ENCODE data around the gene TIAM1. TPM values are rescaled to one million over a fixed set of nuclear protein-coding genes. Genes with fewer than 3 reads are reported as not detected.

TIAM1 gene
- total and polyA plus RNA-seq, 7 donors = 0.21 to 1.7 (median 0.75) TPM

- H3K36me3 ChIP-seq (ENCODE audit: insufficient read depth in 1 of 2, low read depth in 1 of 2) = no peaks in the 10 kb centered on the region
- WGBS, 3 donors = 73 to 81% (median 77%) methylated on average over 4 of the region's 4 CpGs
- H3K9me3 ChIP-seq = no peaks in the 10 kb centered on the region
- no peak for DNase-seq
- H3K4me3 ChIP-seq = no peak overlapping the region
- peaks cover 3 to 22% (median 3%) of the 10 kb centered on the region in 3 donors for H3K27me3 ChIP-seq (ENCODE audit: insufficient read depth in 3 of 3, low read length in 2 of 3)
- intact Hi-C loops (cut with DNase I) = no loop called here
- H3K27ac ChIP-seq = no peak overlapping the region
- TF ChIP-seq CTCF (IDR thresholded peaks at IDR 0.05) = no peak
- no peak for ATAC-seq
- no peaks in the 10 kb centered on the region for H3K4me1 ChIP-seq
Observed at GRCh38 chr21:31340942-31341487, 3.0 kb downstream of the TIAM1 start.

- ATAC-seq (no peak), DNase-seq (no peak)
- Histone ChIP-seq H3K27ac (no peak overlapping the region), H3K4me1 (no peaks in the 10 kb centered on the region), H3K27me3 (ENCODE audit: insufficient read depth in 3 of 3, low read length in 2 of 3) (peaks cover 3 to 22% (median 3%) of the 10 kb centered on the region in 3 donors), H3K9me3 (no peaks in the 10 kb centered on the region), H3K36me3 (ENCODE audit: insufficient read depth in 1 of 2, low read depth in 1 of 2) (no peaks in the 10 kb centered on the region), H3K4me3 (no peak overlapping the region)
- intact Hi-C loops (cut with DNase I) = no loop called here
- no peak for TF ChIP-seq CTCF (IDR thresholded peaks at IDR 0.05)
- WGBS, 3 donors = 69 to 71% (median 70%) methylated on average over 6 of the region's 6 CpGs
Observed at GRCh38 chr21:31340514-31340913, 3.5 kb downstream of the TIAM1 start.

- TF ChIP-seq CTCF (IDR thresholded peaks at IDR 0.05) = no peak
- WGBS, 3 donors = 75 to 87% (median 76%) methylated on average over 4 of the region's 4 CpGs
- no peaks in the 10 kb centered on the region for H3K4me1 ChIP-seq
- H3K36me3 ChIP-seq (ENCODE audit: insufficient read depth in 1 of 2, low read depth in 1 of 2) = no peaks in the 10 kb centered on the region
- ATAC-seq (peak in 1 of 4 donors; percentile 37), DNase-seq (no peak)
- no peaks in the 10 kb centered on the region for H3K9me3 ChIP-seq
- no peak overlapping the region for H3K4me3 ChIP-seq
- intact Hi-C loops (cut with DNase I) = no loop called here
- no peak overlapping the region for H3K27ac ChIP-seq
- H3K27me3 ChIP-seq (ENCODE audit: insufficient read depth in 3 of 3, low read length in 2 of 3) = peaks cover 0 to 22% (median 3%) of the 10 kb centered on the region in 3 donors
Observed at GRCh38 chr21:31339721-31340120, 4.3 kb downstream of the TIAM1 start.

- ATAC-seq (no peak), DNase-seq (no peak)
- Histone ChIP-seq H3K4me3 (no peak overlapping the region), H3K27ac (no peak overlapping the region), H3K27me3 (ENCODE audit: insufficient read depth in 3 of 3, low read length in 2 of 3) (peaks cover 0 to 20% (median 3%) of the 10 kb centered on the region in 3 donors), H3K9me3 (no peaks in the 10 kb centered on the region), H3K36me3 (ENCODE audit: insufficient read depth in 1 of 2, low read depth in 1 of 2) (no peaks in the 10 kb centered on the region), H3K4me1 (no peaks in the 10 kb centered on the region)
- intact Hi-C loops (cut with DNase I) = no loop called here
- WGBS, 3 donors = 37 to 58% (median 43%) methylated on average over 3 of the region's 3 CpGs
- TF ChIP-seq CTCF (IDR thresholded peaks at IDR 0.05) = no peak
Observed at GRCh38 chr21:31338908-31339368, 5.1 kb downstream of the TIAM1 start.

All from psoas muscle (tissue), 8 donors.